Right renal pelvis (tissue), 4 donors: ENCODE results near the gene DNAH3. TPM values are rescaled to one million over a fixed set of nuclear protein-coding genes. Genes with fewer than 3 reads are reported as not detected.
"Not testable (repeated sequence)": the region's sequence is repeated elsewhere in the genome, so short reads cannot be mapped to it uniquely, and the experiment has no call there.

Experiments
- DNase-seq, 4 donors: peaks; one replicate each; pipeline ENCODE4 v3.0.0-alpha.2; 2013; ENCODE audit warnings: low read depth in 4 of 4, low spot score in 3 of 4, missing footprints in 1 of 4
- polyA plus RNA-seq, 4 donors: library from polyadenylated mRNA; unstranded; fragments of 120-200 nt; gene quantifications; one replicate each; pipeline ENCODE4 v1.2.1, GENCODE V29; 2013; ENCODE audit not compliant: insufficient read length in 4 of 4

DNAH3 gene
- polyA plus RNA-seq, 4 donors: 0.25 to 0.67 (median 0.39) TPM

- DNase-seq: no peak
These were observed 123.8 kb downstream of the DNAH3 start for GRCh38 chr16:21026846-21027245.

- DNase-seq: no peak
These were observed 127.0 kb downstream of the DNAH3 start for GRCh38 chr16:21023509-21024202.

GRCh38 chr16:21021316-21021715 lies 129.3 kb downstream of the DNAH3 start:
- DNase-seq: no peak

GRCh38 chr16:21009815-21010214 lies 140.8 kb downstream of the DNAH3 start:
- no peak for DNase-seq

GRCh38 chr16:21005008-21005407 lies 145.6 kb downstream of the DNAH3 start:
- DNase-seq: no peak

GRCh38 chr16:21001262-21001661 lies 149.4 kb downstream of the DNAH3 start:
- DNase-seq: no peak

GRCh38 chr16:20997147-20997546 lies 153.5 kb downstream of the DNAH3 start:
- DNase-seq: no peak

- no peak for DNase-seq
These were observed 154.9 kb downstream of the DNAH3 start for GRCh38 chr16:20995711-20996110.

GRCh38 chr16:20989496-20990070 lies 161.1 kb downstream of the DNAH3 start:
- DNase-seq: not testable (repeated sequence)

GRCh38 chr16:20987049-20987448 lies 163.6 kb downstream of the DNAH3 start:
- no peak for DNase-seq

GRCh38 chr16:20984019-20984418 lies 166.6 kb downstream of the DNAH3 start:
- no peak for DNase-seq

GRCh38 chr16:20976576-20976975 lies 174.1 kb downstream of the DNAH3 start:
- DNase-seq: no peak

GRCh38 chr16:20973201-20973600 lies 177.4 kb downstream of the DNAH3 start:
- not testable (repeated sequence) for DNase-seq

GRCh38 chr16:20971401-20971800 lies 179.2 kb downstream of the DNAH3 start:
- peak in 1 of 4 donors; percentile 28 for DNase-seq

- no peak for DNase-seq
These were observed 181.3 kb downstream of the DNAH3 start for GRCh38 chr16:20969386-20969785.

GRCh38 chr16:20968765-20969164 lies 181.9 kb downstream of the DNAH3 start:
- no peak for DNase-seq

GRCh38 chr16:20960899-20961298 lies 189.7 kb downstream of the DNAH3 start:
- DNase-seq: no peak

- no peak for DNase-seq
These were observed 193.5 kb downstream of the DNAH3 start for GRCh38 chr16:20957153-20957552.

- peak in 3 of 4 donors; percentile 30 to 52 (median 49) for DNase-seq
These were observed 194.3 kb downstream of the DNAH3 start for GRCh38 chr16:20956319-20956718.

- DNase-seq: no peak
These were observed 196.1 kb downstream of the DNAH3 start for GRCh38 chr16:20954574-20954973.

GRCh38 chr16:20952139-20952920 lies 198.3 kb downstream of the DNAH3 start:
- DNase-seq: no peak

- no peak for DNase-seq
These were observed 200.4 kb downstream of the DNAH3 start for GRCh38 chr16:20950294-20950693.
